ENCODE measurements around the gene ZHX3.

Gene ZHX3

DNA sequence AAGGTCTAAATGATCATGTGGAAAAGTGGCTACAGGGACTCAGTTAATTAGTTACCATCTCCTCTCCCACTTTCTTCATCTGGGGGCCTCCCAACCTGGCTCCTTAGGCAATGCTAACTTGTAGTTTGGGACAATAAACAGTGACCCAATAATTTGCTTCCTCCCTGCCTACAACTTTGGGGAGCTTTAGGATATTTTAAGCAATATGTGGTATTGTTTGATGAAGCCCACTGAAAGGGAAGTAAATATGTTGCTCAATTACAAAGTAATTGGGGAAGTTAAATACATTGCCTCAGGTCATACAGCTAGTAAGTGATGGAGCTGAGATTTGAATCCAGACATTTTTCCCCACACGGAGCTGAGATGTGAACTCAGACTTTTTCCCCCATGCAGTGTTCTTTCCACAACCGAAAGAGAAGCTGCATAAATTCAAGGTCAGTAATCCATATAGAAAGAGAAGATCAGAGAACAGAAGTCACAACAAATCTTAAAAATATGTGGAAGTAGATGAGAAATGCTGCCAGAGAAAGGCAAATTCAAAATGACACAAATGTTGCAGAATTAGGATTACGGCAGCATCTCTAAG is 26.6 kb downstream of the ZHX3 start:
- DNase-seq, result peak; percentile 61

DNA sequence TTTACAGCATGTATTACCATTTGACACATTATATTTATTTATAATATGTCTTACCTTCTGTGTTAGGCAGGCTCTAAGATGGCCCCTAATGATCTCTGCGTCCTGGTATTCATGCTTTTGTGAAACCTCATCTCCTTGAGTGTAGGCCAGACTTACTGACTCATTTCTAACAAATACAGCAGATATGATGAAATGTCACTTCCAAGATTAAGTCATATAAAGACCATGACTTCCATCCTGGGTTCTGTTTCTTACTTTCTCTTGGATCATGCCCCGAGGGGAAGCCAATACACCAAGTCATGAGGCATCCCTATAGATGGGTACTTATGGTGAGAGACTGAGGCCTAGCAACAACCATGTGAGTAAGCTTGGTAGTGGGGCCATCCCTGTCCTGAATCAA is 30.2 kb downstream of the ZHX3 start:
- DNase-seq, result no peak

DNA sequence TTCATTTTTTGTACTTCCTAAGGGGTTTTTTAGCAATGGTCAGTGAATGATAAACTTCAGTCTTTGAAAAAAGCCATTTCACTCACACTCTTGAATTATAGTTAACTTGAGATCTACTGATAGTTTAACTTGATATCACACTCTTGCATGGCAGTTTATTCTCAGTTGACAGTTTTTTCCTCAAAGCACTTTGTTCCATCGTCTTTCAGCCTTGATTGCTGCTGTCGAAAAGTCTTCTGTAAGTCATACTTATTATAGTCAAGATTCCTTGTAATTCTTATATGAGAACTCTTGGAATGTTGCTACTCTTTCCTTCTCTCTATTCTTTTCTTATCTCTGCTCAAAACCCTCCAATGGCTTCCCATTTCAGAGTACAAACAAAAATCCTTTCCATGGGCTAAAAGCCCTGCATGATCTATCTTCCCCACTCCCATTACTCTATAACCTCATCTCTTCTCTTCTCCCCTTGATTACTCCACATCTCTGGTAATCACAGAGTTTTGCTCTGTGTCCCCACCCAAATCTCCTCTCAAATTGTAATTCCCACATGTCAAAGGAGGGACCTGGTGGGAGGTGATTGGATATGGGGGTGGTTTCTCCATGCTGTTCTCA is 31.2 kb downstream of the ZHX3 start:
- DNase-seq, result no peak

DNA sequence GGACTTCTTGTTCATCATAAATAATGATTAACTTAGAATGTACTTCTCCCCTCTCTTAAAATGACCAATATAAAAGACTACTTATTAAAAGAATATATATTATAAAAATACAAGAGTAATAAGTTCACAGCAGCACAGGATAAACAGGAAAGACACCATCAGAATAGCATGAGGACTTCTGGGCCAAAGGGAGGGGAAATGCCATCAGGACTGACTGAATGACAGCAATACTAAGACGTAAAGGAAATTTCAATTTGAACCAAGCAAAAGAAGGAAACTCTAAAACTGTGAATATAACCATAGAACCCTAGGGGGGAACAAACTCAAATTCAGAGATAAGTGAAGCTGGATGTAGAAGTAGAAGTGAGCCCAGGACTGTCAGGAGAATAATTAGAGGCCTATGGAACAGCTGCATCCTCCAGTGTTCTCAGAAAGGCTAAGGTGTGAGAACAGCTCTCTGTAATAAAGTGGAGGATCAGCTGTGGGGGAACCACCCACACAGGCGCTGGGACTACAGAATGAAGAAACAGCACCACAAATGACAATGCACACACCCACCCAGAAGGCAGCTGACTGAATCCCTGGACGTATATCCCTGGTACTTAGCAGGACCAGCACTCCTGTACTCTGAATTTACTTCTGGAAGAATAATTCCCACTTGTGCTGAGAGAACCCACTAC is 37.8 kb downstream of the ZHX3 start:
- DNase-seq, result no peak

DNA sequence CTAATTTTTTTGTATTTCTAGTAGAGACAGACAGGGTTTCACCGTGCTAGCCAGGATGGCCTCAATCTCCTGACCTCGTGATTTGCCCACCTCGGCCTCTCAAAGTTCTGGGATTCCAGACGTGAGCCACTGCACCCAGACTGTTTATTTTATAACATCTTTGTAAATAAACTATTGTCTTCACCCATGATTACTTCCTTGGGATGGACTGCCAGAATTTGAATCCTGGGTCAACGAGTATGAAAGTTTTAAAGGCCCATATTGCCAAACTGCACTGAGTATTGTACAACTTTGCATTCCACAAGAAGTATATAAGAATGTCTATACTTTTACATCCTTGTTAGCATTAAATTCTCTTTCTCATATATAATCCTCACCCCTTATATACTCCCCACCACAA is 38.6 kb downstream of the ZHX3 start:
- no peak for DNase-seq

DNA sequence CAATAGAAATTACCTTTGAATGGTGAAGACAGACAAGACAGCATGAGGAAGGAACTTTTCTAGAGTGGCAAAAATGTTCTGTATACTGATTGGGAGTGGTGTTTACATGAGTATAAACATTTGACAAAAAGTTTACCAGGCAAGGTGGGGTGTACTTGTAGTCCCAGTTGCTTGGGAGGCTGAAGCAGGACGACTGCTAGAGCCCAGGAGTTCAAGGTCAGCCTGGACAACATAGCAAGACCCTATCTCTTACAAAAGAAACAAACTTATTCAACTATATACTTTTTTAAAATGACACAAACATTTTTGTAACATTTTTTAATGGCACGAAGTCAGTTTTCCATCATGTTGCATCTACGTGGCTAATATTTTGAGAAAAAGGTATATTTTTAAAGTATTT is 40.5 kb downstream of the ZHX3 start:
- no peak for DNase-seq

DNA sequence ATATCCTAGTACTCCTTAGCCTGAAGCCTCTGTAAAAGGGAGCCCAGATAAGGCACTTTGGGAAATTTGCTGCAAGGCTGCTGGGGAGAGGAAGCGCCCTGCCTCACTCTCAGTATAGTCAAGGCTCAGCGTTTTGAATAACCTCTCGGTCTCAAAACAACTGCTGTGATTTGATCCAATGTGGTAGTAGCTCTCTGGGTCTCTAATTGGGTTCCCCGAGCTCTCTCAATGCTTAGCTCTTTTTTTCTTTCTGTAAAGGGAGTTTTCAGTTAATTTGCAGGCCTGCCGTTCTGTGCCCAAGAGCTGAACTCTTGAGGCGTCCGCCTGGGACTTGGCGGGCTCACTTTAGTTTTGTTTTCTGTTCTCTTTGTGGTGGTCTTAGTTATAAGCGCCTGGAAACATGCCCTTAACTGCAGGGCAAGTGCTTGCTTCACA is 41.2 kb downstream of the ZHX3 start:
- DNase-seq, result no peak

DNA sequence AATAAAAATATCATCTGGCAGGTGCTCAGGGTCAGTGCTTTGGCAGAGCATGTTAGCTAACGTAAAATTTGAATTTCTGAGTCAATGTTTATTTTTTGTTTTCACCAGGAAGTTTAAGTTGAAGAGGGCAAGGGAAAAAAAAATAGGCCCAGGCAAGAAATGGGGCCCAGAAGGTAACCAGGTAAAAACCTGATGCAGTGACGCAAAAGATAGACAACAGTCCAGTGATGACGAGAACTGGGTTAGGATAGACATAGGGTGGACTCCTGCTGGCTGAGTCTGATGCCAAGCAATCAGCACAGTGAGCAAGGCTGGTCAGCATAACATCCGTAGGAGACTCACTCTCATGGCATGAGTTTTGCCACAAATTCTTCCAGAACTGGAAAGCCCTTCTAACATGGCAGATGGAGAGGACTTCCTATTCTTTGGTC is 42.2 kb downstream of the ZHX3 start:
- DNase-seq, result no peak

DNA sequence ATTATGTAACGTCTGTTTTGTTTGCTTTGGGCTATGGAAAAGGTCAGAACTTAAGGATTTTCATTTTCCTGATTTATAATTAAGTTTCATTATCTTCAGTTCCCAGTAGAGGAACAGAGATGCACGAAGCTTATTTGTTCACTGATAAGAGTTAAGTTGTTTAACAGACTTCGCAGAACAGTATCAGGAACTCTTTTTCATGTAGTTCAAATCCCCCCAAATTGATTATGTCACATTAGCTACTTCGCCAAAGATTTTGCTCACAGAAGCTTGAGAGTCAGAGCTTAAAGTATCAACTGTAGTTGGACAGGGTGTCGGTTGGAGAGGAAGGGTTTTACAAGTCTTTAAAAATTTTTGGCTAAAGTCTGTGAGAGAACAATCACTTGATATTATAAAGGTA is 43.4 kb downstream of the ZHX3 start:
- no peak for DNase-seq

DNA sequence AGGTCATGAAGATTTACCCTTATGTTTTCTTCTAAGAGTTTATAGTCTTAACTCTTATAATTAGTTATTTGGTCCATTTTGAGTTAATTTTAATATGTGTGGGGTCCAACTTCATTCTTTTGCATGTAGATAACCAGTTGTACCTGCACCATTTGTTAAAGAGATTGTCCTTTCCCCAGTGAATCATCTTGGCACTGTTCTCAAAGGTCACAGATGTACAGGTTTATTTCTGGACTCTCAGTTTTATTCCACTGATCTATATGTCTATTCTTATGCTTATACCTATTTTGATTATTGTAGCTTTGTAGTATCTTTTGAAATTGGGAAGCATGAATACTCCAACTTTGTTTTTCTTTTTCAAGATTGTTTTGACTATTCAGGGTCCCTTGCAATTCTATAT is 44.1 kb downstream of the ZHX3 start:
- DNase-seq, result no peak

DNA sequence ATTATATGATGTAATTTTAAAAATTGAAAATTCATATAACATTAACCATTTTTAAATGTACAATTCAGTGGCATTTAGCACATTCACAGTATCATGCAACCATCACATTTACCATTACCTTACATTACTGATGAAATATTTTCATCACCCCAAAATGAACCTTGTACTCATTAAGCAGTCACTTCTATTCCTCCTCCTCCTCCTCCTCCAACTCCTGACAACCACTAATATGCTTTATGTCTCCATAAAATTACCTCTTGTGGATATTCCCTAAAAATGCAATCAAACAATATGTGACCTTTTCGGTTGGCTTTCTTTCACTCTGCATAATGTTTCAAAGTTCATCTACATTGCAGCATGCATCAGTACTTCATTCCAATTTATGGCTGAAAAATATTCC is 45.2 kb downstream of the ZHX3 start:
- DNase-seq, result no peak

DNA sequence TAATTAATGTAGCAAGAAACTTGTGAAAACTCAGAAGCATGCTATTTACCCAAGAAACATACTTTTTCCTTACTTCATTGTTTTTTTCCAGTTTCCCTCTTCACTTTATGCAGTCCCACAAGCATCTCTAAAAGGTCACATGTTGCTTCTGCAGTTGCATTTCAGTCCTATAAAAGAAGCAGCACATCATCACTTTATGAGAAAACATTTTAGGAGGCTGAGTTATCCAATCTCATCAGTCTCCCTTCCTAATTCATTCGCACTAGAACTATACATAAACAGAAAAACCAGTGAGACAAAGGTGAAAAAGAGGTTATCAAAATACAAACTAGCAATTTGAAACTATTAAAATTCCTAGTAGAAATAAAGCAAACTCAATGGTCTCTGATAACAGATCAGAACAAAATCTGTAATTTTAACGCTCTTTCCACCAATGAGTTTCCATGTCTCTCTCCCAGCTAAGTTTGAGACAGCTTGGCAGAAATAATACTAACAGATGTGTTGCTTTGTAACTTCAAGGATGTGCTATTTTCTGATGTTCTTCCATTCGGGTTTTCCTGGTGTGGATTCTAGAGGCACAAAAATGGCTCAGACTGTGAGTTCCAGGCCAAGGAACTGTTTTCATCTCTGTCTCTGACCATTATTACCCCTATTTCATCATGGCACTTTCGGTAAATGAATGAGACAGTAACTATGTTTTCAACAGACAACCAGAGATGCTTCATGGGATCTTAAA is 48.4 kb downstream of the ZHX3 start:
- no peak for DNase-seq

DNA sequence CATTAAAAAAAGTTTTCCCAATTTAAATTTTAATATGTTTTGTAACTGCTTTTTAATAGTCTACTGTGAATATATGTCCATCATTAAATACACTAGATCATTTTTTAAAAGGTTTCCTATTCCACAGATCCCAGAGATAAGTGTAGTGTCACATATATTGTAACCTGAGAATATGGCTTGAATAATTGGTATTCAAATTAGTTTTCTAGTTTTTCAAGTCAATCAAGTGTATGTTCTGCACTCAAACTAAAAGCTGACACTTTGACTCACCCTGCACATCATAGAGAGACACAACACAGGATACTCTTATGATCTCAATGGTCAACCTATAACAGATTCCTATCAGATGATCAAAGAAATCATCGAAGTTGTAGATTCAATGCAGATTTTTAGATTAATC is 49.1 kb downstream of the ZHX3 start:
- no peak for DNase-seq

DNA sequence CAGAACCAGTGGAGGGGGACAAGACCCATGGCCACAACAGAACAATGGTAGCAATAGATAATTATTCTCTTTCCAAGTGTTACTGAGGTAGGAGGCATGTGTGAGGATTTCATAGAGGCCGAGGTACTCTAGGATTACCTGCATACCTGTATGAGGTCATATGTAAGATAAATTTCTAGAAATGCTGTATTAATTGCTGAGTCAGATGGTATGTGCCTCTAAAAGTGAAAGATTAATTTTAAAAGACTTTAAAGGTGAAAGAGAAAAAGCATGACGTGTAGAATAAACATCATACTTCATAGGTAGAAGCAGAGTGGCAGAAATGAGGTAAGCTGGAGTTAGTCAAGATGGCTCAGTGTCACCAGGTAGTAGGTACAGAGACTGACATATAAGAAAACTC is 51.6 kb downstream of the ZHX3 start:
- no peak for DNase-seq

DNA sequence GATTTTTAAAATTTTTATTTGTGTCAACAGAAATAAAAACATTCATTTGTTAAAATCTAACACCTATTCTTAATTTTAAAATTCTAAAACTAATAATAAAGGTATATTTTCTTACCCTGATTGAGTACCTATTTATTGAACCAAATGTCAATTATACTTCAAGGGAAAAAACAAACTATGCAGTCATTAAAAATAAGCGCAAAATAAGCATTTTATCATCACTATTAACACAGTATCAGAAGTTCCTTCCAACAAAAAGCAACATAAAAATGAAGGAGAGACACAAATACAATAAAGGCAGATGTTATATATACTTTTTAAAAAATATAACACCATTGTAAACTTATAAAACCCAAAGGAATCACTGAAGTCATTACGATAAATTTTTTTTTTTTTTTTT is 52.7 kb downstream of the ZHX3 start:
- no peak for DNase-seq

DNA sequence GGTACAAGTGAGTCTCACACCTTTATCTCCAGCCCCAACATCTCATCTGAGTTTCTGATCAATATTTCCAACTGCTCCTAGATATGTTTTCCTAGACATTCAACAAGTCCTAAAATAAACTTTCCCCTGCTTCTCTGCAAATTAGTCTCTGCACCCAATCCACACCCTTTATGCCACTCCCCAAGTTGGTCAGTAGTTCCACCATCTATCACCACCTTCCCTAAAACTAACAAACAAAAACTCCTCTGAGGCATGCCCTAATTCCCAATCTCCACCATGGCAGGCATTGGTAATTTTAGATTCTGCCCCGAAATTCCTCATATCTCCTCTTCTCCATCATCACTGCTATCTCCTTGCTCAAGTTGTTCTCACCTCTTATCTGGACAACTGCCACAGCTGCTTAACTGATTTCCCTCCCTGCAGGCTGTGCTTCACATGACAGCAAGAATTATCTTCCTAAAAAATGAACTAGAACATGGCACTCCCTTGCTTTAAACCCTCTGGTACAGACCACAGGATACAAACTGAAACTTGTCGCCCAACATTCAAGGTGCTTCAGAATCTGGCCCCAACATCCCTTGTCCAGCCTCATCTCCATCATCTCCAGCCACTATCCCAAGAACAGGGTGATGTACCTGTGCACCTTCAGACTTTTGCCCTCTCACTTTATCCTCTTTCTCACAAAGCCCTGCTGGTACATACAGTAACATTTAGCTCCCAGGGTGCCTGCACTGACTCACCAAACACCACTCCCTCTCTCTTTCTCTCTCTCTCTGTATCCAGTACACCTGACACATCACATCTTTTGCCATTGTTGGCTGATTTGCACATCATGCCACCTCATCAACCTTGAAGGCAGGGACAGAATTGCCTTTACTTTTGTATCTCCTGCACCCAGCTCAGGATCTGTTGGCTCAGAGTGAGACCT is 55.5 kb downstream of the ZHX3 start:
- DNase-seq, result no peak

DNA sequence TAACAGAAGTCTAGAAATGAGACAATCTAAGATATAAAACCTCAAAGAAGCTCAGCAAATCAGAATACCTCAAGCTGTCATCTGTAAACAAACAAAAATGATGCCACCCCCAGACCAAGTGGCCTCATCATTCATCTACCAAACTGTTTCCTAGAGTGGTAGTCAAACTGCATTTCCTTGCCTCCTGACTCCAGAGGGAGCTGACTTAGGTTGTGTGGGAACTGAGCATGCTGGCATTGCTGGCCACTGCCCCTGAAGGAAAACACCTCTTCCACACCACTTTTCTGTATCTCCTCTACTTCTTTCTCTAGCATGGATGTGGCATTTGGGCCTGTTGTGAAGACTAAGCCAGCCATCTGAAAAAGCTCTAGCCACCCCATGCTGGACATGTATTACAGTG is 56.3 kb downstream of the ZHX3 start:
- no peak for DNase-seq

DNA sequence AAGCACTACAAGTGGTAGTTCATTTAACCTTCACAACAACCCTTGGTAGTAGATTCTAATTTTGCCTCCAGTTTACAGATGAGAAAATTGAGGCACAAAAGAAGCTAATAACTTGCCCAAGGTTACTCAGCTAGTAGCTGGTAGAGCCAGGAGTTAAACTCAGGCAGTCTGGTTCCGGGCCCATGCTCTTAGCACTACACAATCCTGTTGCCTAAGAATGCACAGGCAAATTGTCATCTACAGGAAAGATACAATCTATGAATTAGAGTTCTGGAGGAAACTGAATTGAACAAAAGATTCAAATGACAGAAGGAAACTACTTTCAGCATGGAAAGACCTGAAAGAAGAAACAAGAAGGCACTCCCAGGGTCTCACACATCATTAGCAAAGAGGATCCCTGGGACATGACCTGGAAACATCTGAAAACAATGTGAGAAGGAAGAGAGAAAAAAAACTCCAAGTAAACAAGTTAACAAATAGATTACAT is 56.8 kb downstream of the ZHX3 start:
- DNase-seq, result no peak

DNA sequence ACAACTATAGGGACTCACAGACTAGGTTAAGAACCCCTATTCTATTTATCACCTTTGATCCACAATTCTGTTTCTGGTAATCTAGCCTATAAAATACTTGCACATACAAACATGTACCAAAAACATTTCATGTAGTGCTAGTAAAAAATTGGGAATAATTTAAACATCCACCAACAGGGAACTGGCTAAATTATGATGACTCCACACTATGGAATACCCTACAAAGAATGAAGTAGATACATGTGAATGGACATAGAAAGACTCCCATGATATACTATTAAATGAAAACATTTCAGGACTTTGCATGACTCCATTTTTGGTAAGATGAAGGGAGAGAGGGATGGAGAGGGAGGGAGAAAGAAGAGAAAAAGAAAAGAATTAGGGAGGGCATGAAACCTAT is 58.2 kb downstream of the ZHX3 start:
- no peak for DNase-seq

DNA sequence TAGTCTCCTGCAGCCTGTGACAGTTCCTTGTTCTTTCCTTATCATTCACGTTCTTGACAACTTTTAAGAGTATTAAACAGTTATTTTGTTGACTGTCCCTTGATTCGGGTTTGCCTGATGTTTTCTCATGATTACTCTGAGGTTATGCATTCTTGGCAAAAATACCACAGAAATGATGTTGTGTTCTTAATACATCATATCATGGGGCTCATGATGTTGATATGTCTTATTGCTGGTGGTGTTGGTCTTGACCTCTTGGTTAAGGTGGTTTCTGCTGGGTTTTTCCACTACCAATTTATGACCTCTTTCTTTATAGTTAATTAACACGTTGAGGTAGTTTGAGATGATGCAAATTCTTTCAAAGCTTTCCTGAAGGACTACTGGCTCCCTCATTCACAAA is 59.1 kb downstream of the ZHX3 start:
- no peak for DNase-seq

DNA sequence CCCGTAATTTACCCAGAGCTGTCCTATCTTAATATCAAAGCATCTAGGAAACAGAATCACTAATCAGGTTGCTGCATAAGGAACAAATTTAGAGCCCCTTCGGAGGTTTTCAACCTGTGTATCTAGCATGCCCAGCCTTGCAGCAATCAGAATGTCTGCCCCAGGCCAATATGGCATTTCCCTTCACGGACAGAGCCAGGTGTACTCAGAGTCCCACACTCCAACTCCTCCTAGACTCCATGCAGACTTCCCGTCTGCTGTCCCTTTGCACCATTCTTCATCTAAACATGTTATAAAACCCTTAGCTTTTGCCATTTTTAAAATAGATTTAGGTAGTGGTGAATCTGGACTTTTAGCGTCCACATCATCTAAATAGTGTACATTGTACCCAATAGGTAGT is 61.0 kb downstream of the ZHX3 start:
- no peak for DNase-seq

DNA sequence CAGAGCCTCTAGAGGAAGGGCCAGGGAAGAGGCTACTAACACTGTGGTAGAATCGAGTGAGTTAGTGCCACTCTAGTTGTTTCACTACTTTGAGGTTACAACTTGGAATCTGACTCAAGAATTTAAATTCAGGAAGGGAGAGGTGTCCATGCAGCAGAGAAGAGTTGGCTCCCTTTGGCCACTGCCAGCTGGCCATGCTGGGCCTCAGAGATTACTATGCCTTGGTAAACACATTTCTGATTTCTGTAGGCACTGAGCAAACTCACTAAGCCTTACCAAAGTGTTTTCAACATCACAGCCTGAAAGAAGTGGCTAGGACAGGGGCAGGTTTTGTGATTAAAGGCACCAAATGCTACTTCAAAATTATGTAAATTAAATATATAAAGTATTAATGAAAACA is 61.9 kb downstream of the ZHX3 start:
- DNase-seq, result no peak
